Measurements from ENCODE around the gene TTC8.

The TTC8 gene

GRCh38 chr14:88799522-88799921, 24.9 kb upstream of the TTC8 start:
- TF ChIP-seq ZNF341 (tag by site-specific recombination; IDR thresholded peaks at IDR 0.05; ENCODE audit: low read depth) (no peak), GLIS2 (tag by site-specific recombination; IDR thresholded peaks at IDR 0.05) (no peak), ZBTB1 (tag by site-specific recombination; IDR thresholded peaks at IDR 0.05) (no peak), ZNF302 (tag by site-specific recombination; IDR thresholded peaks at IDR 0.05; ENCODE audit: low read depth) (no peak), BCL6B (tag by site-specific recombination; IDR thresholded peaks at IDR 0.05) (no peak), ZBTB44 (tag by site-specific recombination; IDR thresholded peaks at IDR 0.05) (no peak), ZBTB8A (tag by site-specific recombination; IDR thresholded peaks at IDR 0.05) (no peak), ZNF549 (tag by site-specific recombination; IDR thresholded peaks at IDR 0.05) (no peak), TSHZ1 (tag by site-specific recombination; IDR thresholded peaks at IDR 0.05; ENCODE audit: borderline replicate concordance) (no peak), TRIM28 (IDR thresholded peaks at IDR 0.05; ENCODE audit: borderline replicate concordance, low read length) (no peak), YY1 (tag by site-specific recombination; IDR thresholded peaks at IDR 0.05) (no peak)
- ChIA-PET POLR2A (no interaction called here), CTCF (no interaction called here)
- H3K9me3 ChIP-seq (ENCODE audit: control insufficient read depth, insufficient read depth, low read depth, low read length): no peaks in the 10 kb centered on the region
- H3K4me1 ChIP-seq (ENCODE audit: control insufficient read depth, insufficient read depth, low read length): no peaks in the 10 kb centered on the region
- H3K4me3 ChIP-seq (ENCODE audit: low read depth, low read length): no peak overlapping the region
- H3K27ac ChIP-seq (ENCODE audit: extremely low read depth, low read depth, low read length): no peak overlapping the region
- H3K36me3 ChIP-seq (ENCODE audit: control insufficient read depth in 2 of 2, insufficient read depth in 1 of 2, low read length in 2 of 2): no peaks in the 10 kb centered on the region

- no peak overlapping the region for H3K4me3 ChIP-seq (ENCODE audit: low read depth, low read length)
- ChIA-PET CTCF (no interaction called here), POLR2A (no interaction called here)
- H3K27ac ChIP-seq (ENCODE audit: extremely low read depth, low read depth, low read length): no peak overlapping the region
- TF ChIP-seq SP3 (tag by site-specific recombination; IDR thresholded peaks at IDR 0.05) (no peak), ZNF610 (tag by site-specific recombination; IDR thresholded peaks at IDR 0.05; ENCODE audit: borderline replicate concordance) (peak; percentile 97), ZFP3 (tag by site-specific recombination; IDR thresholded peaks at IDR 0.05; ENCODE audit: low read depth) (0 out of 2 replicates have a peak, but pooled peaks have one; percentile 15), ZNF140 (tag by site-specific recombination; IDR thresholded peaks at IDR 0.05) (no peak), ZBTB8A (tag by site-specific recombination; IDR thresholded peaks at IDR 0.05) (no peak), SCRT1 (tag by site-specific recombination; IDR thresholded peaks at IDR 0.05; ENCODE audit: borderline replicate concordance) (0 out of 2 replicates have a peak, but pooled peaks have one; percentile 13), ZIC2 (tag by site-specific recombination; IDR thresholded peaks at IDR 0.05) (peak; percentile 71)
- H3K36me3 ChIP-seq (ENCODE audit: control insufficient read depth in 2 of 2, insufficient read depth in 1 of 2, low read length in 2 of 2): no peaks in the 10 kb centered on the region
- H3K9me3 ChIP-seq (ENCODE audit: control insufficient read depth, insufficient read depth, low read depth, low read length): no peaks in the 10 kb centered on the region
- no peaks in the 10 kb centered on the region for H3K4me1 ChIP-seq (ENCODE audit: control insufficient read depth, insufficient read depth, low read length)
Measured at GRCh38 chr14:88802596-88802995, 21.9 kb upstream of the TTC8 start.

Measured in HEK293 (cell line).